Esophagus squamous epithelium (tissue), 5 donors: ENCODE results near the gene KCNJ1. TPM values are rescaled to one million over a fixed set of nuclear protein-coding genes. Genes with fewer than 3 reads are reported as not detected.

Experiments
- DNase-seq: peaks from one replicate; lab custom pipeline; 2025; lab: John Stamatoyannopoulos, UW
- H3K27ac ChIP-seq, 4 donors: fragments of 200-600 bp; sonication (generic); one replicate each; pipeline ENCODE4 v1.5.1; 2016 to 2019; ENCODE audit warnings: mild to moderate bottlenecking in 1 of 4
- H3K27me3 ChIP-seq, 4 donors: fragments of 200-600 bp; sonication (generic); 1 replicate in 3 of 4; 2 replicates in 1 of 4; pipeline versions ENCODE4 v1.5.1 to v1.6.0; 2017 to 2021; ENCODE audit warnings: antibody characterized with exemption in 1 of 4
- H3K36me3 ChIP-seq, 3 donors: fragments of 200-600 bp; sonication (generic); one replicate each; pipeline ENCODE4 v1.5.1; 2016 to 2019
- H3K4me1 ChIP-seq, 3 donors: fragments of 200-600 bp; sonication (generic); one replicate each; pipeline ENCODE4 v1.5.1; 2017 to 2019
- H3K4me3 ChIP-seq, 4 donors: fragments of 200-600 bp; sonication (generic); 1 replicate in 3 of 4; 2 replicates in 1 of 4; pipeline ENCODE4 v1.5.1; 2016 to 2019; ENCODE audit warnings: mild to moderate bottlenecking in 2 of 4, moderate library complexity in 1 of 4
- H3K9me3 ChIP-seq, 3 donors: fragments of 200-600 bp; sonication (generic); one replicate each; pipeline ENCODE4 v1.5.1; 2016 to 2019
- CTCF ChIP-seq, 6 experiments: fragments of 450-650 bp in 4 of 6; fragments of 200-600 bp in 2 of 6; sonication (generic) in 2 of 6; IDR thresholded peaks; one replicate each; pipeline ENCODE4 v1.5.1; 2016 to 2019; ENCODE audit warnings: antibody characterized with exemption in 6 of 6, mild to moderate bottlenecking in 4 of 6, moderate library complexity in 4 of 6
- POLR2A ChIP-seq, 4 donors: fragments of 450-650 bp; IDR thresholded peaks; one replicate each; pipeline ENCODE4 v1.6.1; 2017; ENCODE audit warnings: antibody characterized with exemption in 4 of 4, mild to moderate bottlenecking in 4 of 4, moderate library complexity in 3 of 4
- WGBS, 2 donors: methylation state at CpG; one replicate each; pipeline ENCODE4 v1.1.5; 2018; 5-methylcytosine and 5-hydroxymethylcytosine counted together
- intact Hi-C: fragments of 100-400 bp; cut with DNase I; formaldehyde crosslinking; loops from one replicate; pipeline ENCODE4 v1.15.0; 2022
- total RNA-seq, 4 donors: library from RNA; depleted of rRNA; stranded (reverse); fragments of >200 nt; gene quantifications; one replicate each; pipeline ENCODE4 v1.1.0, GENCODE V29; 2016
- donor health status: DM: yes; HTN: yes; CAD: no.

The KCNJ1 gene
- total RNA-seq, 4 donors from 2014 or later = under 0.01 to 1.3 TPM; not detected in 2

GRCh38 chr11:128790196-128790595, 76.9 kb downstream of the KCNJ1 start:
- WGBS, 2 donors = 28 to 35% methylated on average over 11 of the region's 11 CpGs
- no peak overlapping the region for H3K4me3 ChIP-seq
- DNase-seq = no peak
- peaks cover 0 to 14% (median 0%) of the 10 kb centered on the region in 3 donors for H3K36me3 ChIP-seq
- no peak overlapping the region for H3K27ac ChIP-seq
- intact Hi-C loops = no loop called here
- H3K4me1 ChIP-seq = no peaks in the 10 kb centered on the region
- no peaks in the 10 kb centered on the region for H3K9me3 ChIP-seq
- H3K27me3 ChIP-seq = no peaks in the 10 kb centered on the region
- no peak for TF ChIP-seq CTCF (IDR thresholded peaks at IDR 0.05)

GRCh38 chr11:128789497-128790150, 77.5 kb downstream of the KCNJ1 start:
- no peaks in the 10 kb centered on the region for H3K9me3 ChIP-seq
- H3K27me3 ChIP-seq = no peaks in the 10 kb centered on the region
- WGBS, 2 donors = 78 to 79% methylated on average over 15 to 17 of the region's 17 CpGs
- H3K27ac ChIP-seq = no peak overlapping the region
- H3K4me3 ChIP-seq = no peak overlapping the region
- peaks cover 0 to 14% (median 0%) of the 10 kb centered on the region in 3 donors for H3K36me3 ChIP-seq
- no peak for DNase-seq
- no peaks in the 10 kb centered on the region for H3K4me1 ChIP-seq
- intact Hi-C loops = no loop called here
- TF ChIP-seq CTCF (IDR thresholded peaks at IDR 0.05) (no peak), POLR2A (IDR thresholded peaks at IDR 0.05) (no peak)

Other genes with a start within 250 kb of the KCNJ1 start
- 10 to 100 TPM in 2 of 4 donors, 1 to 10 TPM in 2; 1.5 to 24.6 (median 7.4) TPM for gene FLI1, start 173.2 kb downstream of the KCNJ1 start, total RNA-seq
- 1 to 10 TPM in 1 of 4 donors, under 1 TPM in 1, not detected in 2; 0.47 to 1.9 TPM for gene KCNJ5, start 24.1 kb upstream of the KCNJ1 start, total RNA-seq
- gene TP53AIP1, start 75.6 kb upstream of the KCNJ1 start, total RNA-seq = 10 to 100 TPM; 11.0 to 16.7 (median 13.9) TPM